Measurements from ENCODE around the gene CDH13. TPM values are rescaled to one million over a fixed set of nuclear protein-coding genes. Genes with fewer than 3 reads are reported as not detected.

The CDH13 gene
- total RNA-seq, 2 donors from 2014 or later, result 228 to 280 TPM

DNA sequence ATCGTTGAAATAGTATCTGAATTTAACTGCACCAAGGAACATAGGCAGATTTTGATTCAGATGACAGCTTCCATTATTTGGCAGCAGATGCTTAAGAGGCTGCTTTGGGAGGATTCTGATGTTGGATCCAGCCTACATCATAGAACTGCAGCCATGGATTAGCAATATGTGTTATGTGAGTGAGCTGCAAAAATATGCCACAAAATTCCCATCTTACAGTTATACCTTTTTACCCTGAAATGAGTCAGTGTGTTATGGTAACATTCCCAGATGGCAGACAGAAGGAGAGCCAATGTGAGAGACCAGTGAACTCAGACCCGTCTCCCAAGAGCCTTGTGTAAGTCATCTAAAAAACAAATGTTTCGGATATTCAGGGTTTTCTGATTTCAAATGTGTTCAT, 206.1 kb downstream of the CDH13 start:
- no peak for ATAC-seq (ENCODE audit: insufficient number of reproducible peaks, low FRiP score, low read depth)
- no peak overlapping the region for H3K27ac ChIP-seq

DNA sequence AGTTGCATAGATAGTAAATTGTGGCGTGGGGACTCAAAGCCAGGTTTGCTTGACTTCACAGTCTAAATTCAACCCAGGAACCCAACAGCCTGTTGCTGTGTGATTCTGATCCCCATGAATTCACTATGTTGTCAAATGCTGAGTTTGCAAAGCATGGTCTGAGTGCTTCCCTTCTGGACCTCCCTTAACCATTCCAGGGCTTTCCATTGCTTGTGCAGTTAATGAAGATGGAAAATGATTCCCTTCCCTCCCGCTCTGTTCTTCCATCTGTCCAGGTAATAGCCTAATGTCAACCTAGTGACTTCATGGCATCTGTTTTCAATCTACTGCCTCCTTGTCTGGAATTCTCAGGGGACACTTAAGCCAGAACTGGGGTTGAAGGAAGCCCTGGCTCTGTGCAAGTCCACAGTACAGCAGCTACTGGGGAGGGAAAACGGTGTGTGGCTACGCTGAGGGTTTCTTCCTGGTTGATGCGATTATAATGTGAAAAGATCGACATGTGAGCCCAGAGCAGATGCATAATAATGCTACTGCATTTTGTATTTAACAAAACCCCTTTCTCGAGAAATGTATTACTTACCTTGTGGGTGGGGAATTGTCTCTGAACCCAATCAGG, 206.7 kb downstream of the CDH13 start:
- ATAC-seq (ENCODE audit: insufficient number of reproducible peaks, low FRiP score, low read depth) (no peak), DNase-seq (ENCODE audit: low spot score) (no peak)
- no peak overlapping the region for H3K4me3 ChIP-seq
- no peaks in the 10 kb centered on the region for H3K27me3 ChIP-seq (replicated peaks; ENCODE audit: insufficient read depth)
- H3K9me3 ChIP-seq, result no peaks in the 10 kb centered on the region
- H3K36me3 ChIP-seq, result no peaks in the 10 kb centered on the region
- TF ChIP-seq, protein P1, sequence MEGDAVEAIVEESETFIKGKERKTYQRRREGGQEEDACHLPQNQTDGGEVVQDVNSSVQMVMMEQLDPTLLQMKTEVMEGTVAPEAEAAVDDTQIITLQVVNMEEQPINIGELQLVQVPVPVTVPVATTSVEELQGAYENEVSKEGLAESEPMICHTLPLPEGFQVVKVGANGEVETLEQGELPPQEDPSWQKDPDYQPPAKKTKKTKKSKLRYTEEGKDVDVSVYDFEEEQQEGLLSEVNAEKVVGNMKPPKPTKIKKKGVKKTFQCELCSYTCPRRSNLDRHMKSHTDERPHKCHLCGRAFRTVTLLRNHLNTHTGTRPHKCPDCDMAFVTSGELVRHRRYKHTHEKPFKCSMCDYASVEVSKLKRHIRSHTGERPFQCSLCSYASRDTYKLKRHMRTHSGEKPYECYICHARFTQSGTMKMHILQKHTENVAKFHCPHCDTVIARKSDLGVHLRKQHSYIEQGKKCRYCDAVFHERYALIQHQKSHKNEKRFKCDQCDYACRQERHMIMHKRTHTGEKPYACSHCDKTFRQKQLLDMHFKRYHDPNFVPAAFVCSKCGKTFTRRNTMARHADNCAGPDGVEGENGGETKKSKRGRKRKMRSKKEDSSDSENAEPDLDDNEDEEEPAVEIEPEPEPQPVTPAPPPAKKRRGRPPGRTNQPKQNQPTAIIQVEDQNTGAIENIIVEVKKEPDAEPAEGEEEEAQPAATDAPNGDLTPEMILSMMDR (IDR thresholded peaks at IDR 0.05), result no peak
- no peak overlapping the region for H3K27ac ChIP-seq
- H3K4me1 ChIP-seq (ENCODE audit: control insufficient read depth in 1 of 2, low read depth in 2 of 2), result peaks cover 0 to 44% of the 10 kb centered on the region in 2 donors

More for the DNA sequence above, 206.1 kb downstream of the CDH13 start:
- DNase-seq (ENCODE audit: low spot score), result no peak
- Histone ChIP-seq H3K36me3 (no peaks in the 10 kb centered on the region), H3K4me1 (ENCODE audit: control insufficient read depth in 1 of 2, low read depth in 2 of 2) (peaks cover 0 to 38% of the 10 kb centered on the region in 2 donors), H3K27me3 (replicated peaks; ENCODE audit: insufficient read depth) (no peaks in the 10 kb centered on the region), H3K9me3 (no peaks in the 10 kb centered on the region), H3K4me3 (no peak overlapping the region)
- TF ChIP-seq, protein P1 (IDR thresholded peaks at IDR 0.05), result no peak

DNA sequence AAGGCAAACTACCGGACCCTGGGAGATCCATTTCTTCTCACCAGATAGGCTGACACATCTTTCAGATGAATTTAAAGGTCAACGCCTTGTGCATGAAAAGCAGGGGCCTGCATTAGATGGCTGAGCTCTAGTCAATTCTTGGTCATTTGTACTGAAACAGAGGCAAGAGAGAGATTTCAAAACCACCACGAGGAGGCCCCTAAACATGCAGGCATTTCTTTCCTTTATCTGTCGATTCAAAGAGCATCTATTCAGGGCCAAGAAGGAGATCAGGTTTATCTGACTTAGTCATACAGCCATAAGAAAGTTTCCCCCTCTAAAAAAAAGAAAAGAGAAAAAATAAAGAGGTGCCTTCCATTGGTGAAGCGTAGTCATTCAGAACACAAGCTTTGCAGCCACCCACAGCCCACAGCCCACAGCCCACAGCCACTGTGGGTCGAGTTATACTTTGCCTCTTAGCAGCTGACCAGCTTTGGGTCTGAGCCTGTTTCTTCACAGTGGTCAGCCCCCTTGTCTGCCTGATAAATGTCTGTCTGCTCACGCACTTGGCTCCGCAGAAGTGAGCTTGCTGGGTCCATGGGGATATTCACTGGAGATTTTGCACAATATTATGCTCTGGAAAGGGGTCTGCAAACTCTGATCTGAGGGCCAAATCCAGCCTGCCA, 207.5 kb downstream of the CDH13 start:
- H3K4me3 ChIP-seq, result no peak overlapping the region
- H3K27ac ChIP-seq, result no peak overlapping the region
- no peaks in the 10 kb centered on the region for H3K9me3 ChIP-seq
- H3K36me3 ChIP-seq, result no peaks in the 10 kb centered on the region
- ATAC-seq (ENCODE audit: insufficient number of reproducible peaks, low FRiP score, low read depth) (no peak), DNase-seq (ENCODE audit: low spot score) (no peak)
- TF ChIP-seq, protein P1 (IDR thresholded peaks at IDR 0.05), result no peak
- no peaks in the 10 kb centered on the region for H3K27me3 ChIP-seq (replicated peaks; ENCODE audit: insufficient read depth)
- peaks cover 0 to 44% of the 10 kb centered on the region in 2 donors for H3K4me1 ChIP-seq (ENCODE audit: control insufficient read depth in 1 of 2, low read depth in 2 of 2)

DNA sequence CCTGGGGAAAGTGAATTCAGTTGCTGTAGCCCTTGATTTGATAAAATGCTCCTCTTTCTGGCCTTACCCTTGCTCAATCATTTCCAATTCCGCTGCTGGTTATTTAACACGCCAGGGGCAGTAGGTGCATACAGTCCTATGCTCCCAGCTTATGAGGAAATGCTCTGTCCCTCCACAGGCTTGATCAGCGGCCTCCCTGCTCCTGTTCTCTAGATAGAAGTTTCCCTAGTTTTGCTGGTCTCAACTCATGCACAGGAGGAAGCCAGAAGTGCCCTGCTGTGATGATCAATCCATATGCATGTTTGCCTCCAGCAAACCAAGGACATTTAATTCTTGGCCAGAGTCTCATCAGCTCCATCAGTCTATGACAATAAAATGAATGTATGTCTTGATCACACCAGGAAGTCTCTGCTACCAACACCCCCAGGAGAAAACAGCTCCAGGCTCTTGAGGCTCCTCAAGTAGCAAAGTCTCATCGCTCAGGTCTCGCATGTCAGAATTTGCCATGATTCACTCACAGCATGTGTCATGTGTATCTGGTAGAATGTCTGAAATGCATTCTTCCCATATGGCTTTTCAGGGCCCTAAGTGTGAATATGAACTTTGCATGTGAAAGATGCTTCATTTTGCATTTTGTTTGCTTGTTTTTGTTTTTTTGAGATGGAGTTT, 208.9 kb downstream of the CDH13 start:
- peaks cover 0 to 50% of the 10 kb centered on the region in 2 donors for H3K4me1 ChIP-seq (ENCODE audit: control insufficient read depth in 1 of 2, low read depth in 2 of 2)
- TF ChIP-seq, protein P1 (IDR thresholded peaks at IDR 0.05), result no peak
- no peaks in the 10 kb centered on the region for H3K9me3 ChIP-seq
- no peak for ATAC-seq (ENCODE audit: insufficient number of reproducible peaks, low FRiP score, low read depth)
- H3K27ac ChIP-seq, result no peak overlapping the region
- H3K4me3 ChIP-seq, result no peak overlapping the region
- H3K27me3 ChIP-seq (replicated peaks; ENCODE audit: insufficient read depth), result no peaks in the 10 kb centered on the region
- no peak for DNase-seq (ENCODE audit: low spot score)
- no peaks in the 10 kb centered on the region for H3K36me3 ChIP-seq

DNA sequence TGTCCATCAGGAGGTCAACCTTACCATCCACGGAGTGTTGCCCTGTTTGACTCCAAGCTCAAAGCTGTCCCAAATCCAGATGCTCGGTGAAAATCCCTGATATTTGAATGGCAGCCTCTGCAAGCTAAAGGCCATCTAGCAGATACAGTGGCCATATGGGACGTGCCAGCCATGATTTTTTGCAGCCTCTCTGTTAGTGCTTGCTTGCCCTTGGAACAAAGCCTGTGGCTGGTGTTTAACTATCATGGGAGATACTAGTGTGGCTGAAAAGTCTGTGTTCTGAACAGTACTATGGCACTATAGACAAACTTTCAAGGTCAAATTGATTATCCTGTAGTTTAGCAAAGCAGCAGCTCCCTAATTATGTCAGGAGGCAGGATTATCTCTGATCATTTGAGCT, 214.3 kb downstream of the CDH13 start:
- Histone ChIP-seq H3K27me3 (replicated peaks; ENCODE audit: insufficient read depth) (no peaks in the 10 kb centered on the region), H3K4me3 (no peak overlapping the region), H3K27ac (no peak overlapping the region), H3K36me3 (no peaks in the 10 kb centered on the region), H3K4me1 (ENCODE audit: control insufficient read depth in 1 of 2, low read depth in 2 of 2) (peaks cover 0 to 49% of the 10 kb centered on the region in 2 donors), H3K9me3 (no peaks in the 10 kb centered on the region)
- TF ChIP-seq, protein P1 (IDR thresholded peaks at IDR 0.05), result no peak
- DNase-seq (ENCODE audit: low spot score), result no peak
- ATAC-seq (ENCODE audit: insufficient number of reproducible peaks, low FRiP score, low read depth), result no peak
